Cardiac fibroblast (primary cell): ENCODE results near the gene RPL12.
A peak's percentile ranks its signal among the peaks of the same experiment; 100 is the strongest.

Experiments used
- DNase-seq, 2 donors: peaks; one replicate each; pipeline versions ENCODE4 v3.0.0 to v3.0.0-alpha.2; 2010; ENCODE audit warnings: low read depth in 2 of 2
- H3K4me3 ChIP-seq, 2 donors: replicated peaks in 1 of 2; 1 replicate in 1 of 2; 2 replicates in 1 of 2; pipeline ENCODE4 v1.5.1; 2011; ENCODE audit warnings: low read depth in 2 of 2, low read length in 2 of 2, mild to moderate bottlenecking in 2 of 2, moderate library complexity in 1 of 2
- CTCF ChIP-seq: IDR thresholded peaks from one replicate; pipeline ENCODE4 v1.5.1; 2011; ENCODE audit warnings: low read depth, mild to moderate bottlenecking, low read length, inconsistent platforms

The RPL12 gene

DNA sequence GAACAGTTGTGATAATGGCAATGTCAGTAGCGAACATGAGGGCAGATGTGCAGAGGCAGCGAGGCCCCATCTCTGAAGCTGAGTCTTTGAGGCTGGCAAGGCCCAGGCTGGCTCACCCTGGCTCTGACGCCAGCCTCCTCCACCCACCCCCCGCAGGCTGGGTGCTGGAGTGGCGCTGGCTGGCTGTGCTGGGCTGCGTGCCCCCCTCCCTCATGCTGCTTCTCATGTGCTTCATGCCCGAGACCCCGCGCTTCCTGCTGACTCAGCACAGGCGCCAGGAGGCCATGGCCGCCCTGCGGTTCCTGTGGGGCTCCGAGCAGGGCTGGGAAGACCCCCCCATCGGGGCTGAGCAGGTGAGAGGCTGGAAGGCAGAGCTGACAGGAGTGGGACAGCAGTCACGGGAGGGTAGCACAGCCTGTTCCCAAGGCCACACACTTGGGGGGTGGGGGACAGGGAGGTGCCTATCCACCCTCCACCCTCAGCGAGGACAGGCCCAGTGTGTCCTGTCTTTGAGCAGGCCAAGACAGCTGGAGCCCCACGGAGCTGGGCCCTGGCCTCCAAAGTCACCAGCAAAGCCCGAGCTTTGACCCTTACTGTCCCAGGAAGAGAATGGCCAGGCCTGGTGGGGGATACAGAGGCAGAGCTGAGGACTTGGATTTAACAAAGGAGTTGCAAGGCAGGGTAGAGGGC lies 48.7 kb downstream of the RPL12 start:
- no peak overlapping the region for H3K4me3 ChIP-seq
- DNase-seq, result no peak
- TF ChIP-seq CTCF, result no peak

DNA sequence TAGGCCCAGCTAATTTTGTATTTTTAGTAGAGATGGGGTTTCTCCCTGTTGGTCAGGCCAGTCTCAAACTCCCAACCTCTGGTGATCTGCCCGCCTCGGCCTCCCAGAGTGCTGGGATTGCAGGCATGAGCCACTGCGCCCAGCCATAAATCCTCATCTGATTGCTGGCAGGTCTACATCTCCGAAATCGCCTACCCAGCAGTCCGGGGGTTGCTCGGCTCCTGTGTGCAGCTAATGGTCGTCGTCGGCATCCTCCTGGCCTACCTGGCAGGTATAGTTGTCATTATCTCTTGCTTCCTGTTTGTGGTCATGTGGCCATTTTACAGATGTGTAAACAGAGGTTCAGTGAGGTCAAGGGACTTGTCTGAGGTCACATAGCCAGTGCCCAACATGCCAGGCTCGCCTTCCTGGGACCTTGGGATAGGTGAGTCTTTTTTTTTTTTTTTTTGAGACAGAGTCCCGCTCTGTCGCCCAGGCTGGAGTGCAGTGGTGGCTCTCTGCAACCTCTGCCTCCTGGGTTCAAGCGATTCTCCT lies 51.4 kb downstream of the RPL12 start:
- no peak for TF ChIP-seq CTCF
- no peak for DNase-seq
- H3K4me3 ChIP-seq, result no peak overlapping the region

- TF ChIP-seq CTCF, result no peak
- no peak overlapping the region for H3K4me3 ChIP-seq
- no peak for DNase-seq
Measured at GRCh38 chr9:127398715-127399400, 52.3 kb downstream of the RPL12 start.

DNA sequence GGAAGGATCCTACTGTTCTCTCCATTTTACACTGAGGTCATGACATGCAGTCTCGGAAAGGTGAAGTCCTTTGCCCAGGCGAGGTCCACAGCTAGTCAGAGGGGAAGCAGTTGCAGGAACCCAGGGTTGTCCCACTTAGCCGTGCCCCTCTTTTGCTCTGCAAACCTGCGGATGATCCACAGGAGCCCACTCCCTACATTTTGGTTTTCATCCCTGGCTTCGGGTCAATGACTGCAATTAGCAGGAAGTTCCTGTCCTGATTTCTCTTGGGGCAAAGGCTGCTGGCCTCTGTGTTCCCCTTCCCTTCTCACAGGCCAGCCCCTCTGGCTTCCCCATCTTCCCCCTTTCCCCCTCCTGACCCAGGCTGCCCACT lies 52.9 kb downstream of the RPL12 start:
- no peak for TF ChIP-seq CTCF
- no peak for DNase-seq
- H3K4me3 ChIP-seq, result peak overlapping the region; percentile 56 to 61
